Neuron (in vitro differentiated cells): Measurements from ENCODE around the gene ISG15.
"Not testable (repeated sequence)": the region's sequence is repeated elsewhere in the genome, so short reads cannot be mapped to it uniquely, and the experiment has no call there.

Experiments
- H2AFZ ChIP-seq: one replicate; pipeline ENCODE4 v1.6.1; 2013; ENCODE audit warnings: low read depth, mild to moderate bottlenecking, inconsistent platforms, low read length, moderate library complexity
- H3K27me3 ChIP-seq: one replicate; pipeline ENCODE4 v1.6.1; 2013; ENCODE audit warnings: low read length; ENCODE audit not compliant: insufficient read depth
- H3K36me3 ChIP-seq: one replicate; pipeline ENCODE4 v1.6.1; 2013; ENCODE audit warnings: low read length; ENCODE audit not compliant: insufficient read depth
- H3K4me1 ChIP-seq: one replicate; pipeline ENCODE4 v1.6.1; 2013; ENCODE audit warnings: low read length; ENCODE audit not compliant: insufficient read depth
- H3K4me3 ChIP-seq: 2 replicates; pipeline ENCODE4 v1.5.1; 2013; ENCODE audit warnings: mild to moderate bottlenecking, low read length, moderate library complexity
- H3K9me3 ChIP-seq: one replicate; pipeline ENCODE4 v1.6.1; 2013; ENCODE audit warnings: low read length

Gene ISG15

DNA sequence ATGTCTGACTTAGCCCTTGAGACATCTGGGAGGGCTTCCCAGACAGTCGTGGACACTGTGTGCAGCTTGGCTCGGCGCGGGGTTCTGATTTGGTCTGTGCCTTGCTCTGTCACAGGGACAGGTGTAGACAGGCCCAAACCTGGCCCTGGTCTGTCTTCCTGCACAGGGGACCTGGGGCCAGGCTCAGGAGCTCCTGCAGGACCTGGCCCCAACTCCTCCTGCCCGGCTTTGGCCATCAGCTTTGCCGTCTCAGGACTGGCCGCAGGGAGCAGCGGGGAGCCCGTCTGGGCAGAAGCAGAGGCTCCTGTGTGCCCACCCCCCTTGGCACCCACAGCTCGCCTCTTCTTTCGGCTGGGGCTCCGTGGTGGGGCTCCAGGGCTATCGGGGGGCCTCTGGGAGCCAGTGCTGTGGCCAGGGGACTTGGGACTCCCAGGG, 33.1 kb upstream of the ISG15 start:
- Histone ChIP-seq H3K4me3 (no peak overlapping the region), H2AFZ (no peak overlapping the region), H3K36me3 (no peaks in the 10 kb centered on the region), H3K27me3 (peaks cover 23% of the 10 kb centered on the region), H3K9me3 (peaks cover 4% of the 10 kb centered on the region), H3K4me1 (peaks cover 4% of the 10 kb centered on the region)

DNA sequence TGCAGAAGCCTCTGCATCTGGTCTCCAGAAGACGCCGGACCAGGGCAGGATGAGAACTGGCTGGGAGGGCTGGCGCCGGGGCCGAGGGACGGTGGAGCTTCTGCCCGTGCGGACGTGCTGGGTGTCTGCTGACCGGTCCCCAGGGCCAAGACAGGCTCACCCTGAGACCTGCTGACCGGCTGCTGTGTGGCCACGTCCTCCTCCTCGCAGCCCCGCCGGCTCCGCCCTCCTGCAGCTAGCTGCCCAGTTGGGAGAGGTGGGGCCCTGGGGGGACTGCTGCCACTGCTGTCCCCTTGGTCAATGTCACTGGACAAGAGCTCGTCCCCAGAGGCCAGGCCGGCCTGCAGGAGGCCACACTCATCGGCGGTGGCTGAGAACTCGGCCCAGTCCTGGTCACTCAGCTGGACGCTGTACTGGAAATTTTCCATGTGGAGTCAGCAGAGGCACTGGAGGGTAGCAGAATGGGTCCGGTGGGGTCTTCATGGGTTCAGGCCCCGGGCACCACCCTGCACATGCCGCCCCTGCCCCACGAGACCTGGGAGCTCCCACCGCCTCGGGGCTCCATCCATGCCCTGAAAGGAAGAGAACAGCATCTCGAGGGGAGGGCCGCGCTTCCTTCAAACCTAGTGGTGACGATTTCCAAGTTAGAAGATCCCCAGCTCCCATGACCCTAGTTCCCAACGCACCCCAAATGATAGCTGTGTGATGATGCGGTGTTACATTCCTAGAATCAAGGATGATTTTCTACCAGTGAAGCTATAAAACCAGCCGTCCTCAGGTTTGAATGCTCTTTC, 32.5 kb upstream of the ISG15 start:
- Histone ChIP-seq H2AFZ (no peak overlapping the region), H3K9me3 (peaks cover 4% of the 10 kb centered on the region), H3K4me1 (peaks cover 3% of the 10 kb centered on the region), H3K4me3 (no peak overlapping the region), H3K27me3 (peaks cover 19% of the 10 kb centered on the region), H3K36me3 (no peaks in the 10 kb centered on the region)

GRCh38 chr1:981491-981954, 31.8 kb upstream of the ISG15 start:
- Histone ChIP-seq H3K27me3 (peaks cover 20% of the 10 kb centered on the region), H2AFZ (no peak overlapping the region), H3K4me1 (peaks cover 2% of the 10 kb centered on the region), H3K4me3 (no peak overlapping the region), H3K36me3 (no peaks in the 10 kb centered on the region), H3K9me3 (peaks cover 4% of the 10 kb centered on the region)

DNA sequence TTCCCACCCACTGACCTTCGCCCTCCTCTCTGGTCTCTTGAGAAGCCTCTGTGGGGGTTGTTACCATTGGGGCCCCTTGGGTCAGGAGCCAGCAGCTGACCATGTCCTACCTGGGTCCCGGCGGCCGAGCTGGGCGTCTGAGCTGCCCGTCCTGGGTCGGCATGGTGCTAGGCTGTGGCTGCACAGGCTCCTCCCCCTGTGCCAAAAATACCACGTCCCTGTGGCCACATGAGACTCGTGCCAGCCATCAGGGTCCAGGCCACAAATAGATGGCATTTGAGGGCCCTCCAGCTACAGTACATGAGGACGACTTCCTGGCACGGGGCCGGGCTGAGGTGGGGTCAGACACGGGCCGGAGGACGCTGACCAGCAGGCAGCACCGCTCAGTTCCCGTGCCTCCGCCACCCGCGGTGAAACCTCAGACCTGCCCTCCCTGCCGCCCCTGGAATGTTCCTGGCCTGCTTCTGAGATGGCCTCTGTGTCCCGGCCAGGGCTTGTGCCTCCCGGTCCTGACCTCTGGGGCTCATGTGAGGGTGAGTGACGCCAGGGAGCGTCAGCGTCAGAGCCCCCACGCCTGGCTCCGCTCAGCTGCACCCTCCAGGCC, 31.2 kb upstream of the ISG15 start, which contains the start of gene PERM1:
TSS of gene PERM1 (minus strand) at position 139 of the 604 bp plus-strand sequence. CDS start 1,064 bp downstream, outside the sequence.
- Histone ChIP-seq H3K27me3 (peaks cover 20% of the 10 kb centered on the region), H3K9me3 (peaks cover 4% of the 10 kb centered on the region), H3K4me3 (no peak within 1 kb of the TSS), H3K4me1 (peaks cover 2% of the 10 kb centered on the region), H2AFZ (no peak within 1 kb of the TSS), H3K36me3 (no peaks in the 10 kb centered on the region)

- no peak overlapping the region for H3K4me3 ChIP-seq
- peaks cover 2% of the 10 kb centered on the region for H3K4me1 ChIP-seq
- no peak overlapping the region for H2AFZ ChIP-seq
- peaks cover 20% of the 10 kb centered on the region for H3K27me3 ChIP-seq
- peaks cover 4% of the 10 kb centered on the region for H3K9me3 ChIP-seq
- H3K36me3 ChIP-seq = no peaks in the 10 kb centered on the region
Measured at GRCh38 chr1:982765-983436, 30.4 kb upstream of the ISG15 start.

DNA sequence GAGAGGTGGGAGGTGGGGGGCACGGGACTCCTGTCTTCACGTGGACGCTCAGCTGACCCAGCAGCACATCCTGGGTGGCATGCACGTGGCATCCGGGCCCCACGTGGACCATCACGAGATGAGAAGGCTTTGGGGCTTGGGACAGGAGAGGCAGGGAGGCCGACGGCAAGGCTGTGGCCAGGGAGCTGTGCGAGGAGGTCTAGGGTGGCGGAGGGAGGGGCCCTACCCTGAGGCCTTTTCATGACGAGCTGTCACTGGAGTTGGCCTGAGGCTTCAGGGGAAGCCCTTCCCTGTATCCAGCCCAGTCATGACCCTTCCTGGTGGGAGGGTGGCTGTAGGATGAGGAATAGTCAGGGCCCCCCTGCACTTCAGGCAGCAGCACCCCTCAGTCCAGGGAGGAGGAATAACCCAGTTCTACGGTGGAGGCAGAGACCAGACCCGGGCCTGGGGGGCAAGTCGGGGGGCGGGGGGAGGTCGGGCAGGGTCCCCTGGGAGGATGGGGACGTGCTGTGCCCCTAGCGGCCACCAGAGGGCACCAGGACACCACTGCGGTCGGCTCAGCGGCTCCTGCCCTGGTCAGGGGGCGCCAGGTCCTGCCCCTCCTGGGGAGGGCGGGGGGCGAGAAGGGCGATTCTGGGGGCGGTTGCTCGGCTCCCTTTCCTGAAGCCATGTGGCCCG, 29.4 kb upstream of the ISG15 start:
- Histone ChIP-seq H2AFZ (no peak overlapping the region), H3K9me3 (peaks cover 2% of the 10 kb centered on the region), H3K36me3 (no peaks in the 10 kb centered on the region), H3K4me1 (peaks cover 2% of the 10 kb centered on the region), H3K27me3 (peaks cover 20% of the 10 kb centered on the region), H3K4me3 (no peak overlapping the region)

DNA sequence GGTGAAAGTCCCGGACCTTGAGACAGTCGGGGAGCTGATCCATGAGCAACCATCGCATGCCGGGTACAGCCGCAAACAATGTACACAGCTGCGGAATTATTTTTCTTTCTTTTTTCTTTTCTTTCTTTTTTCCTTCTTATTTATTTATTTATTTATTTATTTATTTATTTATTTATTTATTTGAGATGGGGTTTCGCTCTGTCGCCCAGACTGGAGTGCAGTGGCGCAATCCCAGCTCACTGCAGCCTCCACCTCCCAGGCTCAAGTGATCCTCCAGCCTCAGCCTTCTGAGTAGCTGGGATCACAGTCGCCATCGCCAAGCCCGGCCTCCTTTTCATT, 28.9 kb upstream of the ISG15 start:
- Histone ChIP-seq H3K27me3 (peaks cover 20% of the 10 kb centered on the region), H3K4me3 (no peak overlapping the region), H3K36me3 (no peaks in the 10 kb centered on the region), H3K4me1 (peaks cover 2% of the 10 kb centered on the region), H3K9me3 (peaks cover 2% of the 10 kb centered on the region), H2AFZ (no peak overlapping the region)

DNA sequence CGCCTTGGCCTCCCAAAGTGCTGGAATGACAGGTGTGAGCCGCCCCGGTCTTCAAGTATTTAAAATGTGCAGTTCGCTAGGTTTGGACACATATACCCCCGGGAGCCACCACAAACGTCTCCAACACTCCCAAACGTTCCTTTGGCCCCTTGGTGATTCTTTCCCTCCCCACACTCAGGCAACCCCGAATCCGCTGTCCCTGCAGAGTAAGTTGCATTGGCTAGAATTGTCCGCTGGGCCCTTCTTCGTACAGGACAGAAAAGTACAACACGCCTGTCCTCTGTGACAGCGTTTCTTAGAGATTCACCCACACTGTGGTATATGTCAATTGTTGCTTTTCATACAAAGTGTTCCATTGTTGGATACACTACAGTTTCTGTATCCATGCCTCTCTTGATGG, 28.2 kb upstream of the ISG15 start:
- Histone ChIP-seq H3K4me3 (no peak overlapping the region), H3K4me1 (peaks cover 2% of the 10 kb centered on the region), H3K36me3 (no peaks in the 10 kb centered on the region), H3K9me3 (no peaks in the 10 kb centered on the region), H3K27me3 (peaks cover 20% of the 10 kb centered on the region), H2AFZ (no peak overlapping the region)

- H3K4me1 ChIP-seq, H3K4me3 ChIP-seq, H3K9me3 ChIP-seq, H2AFZ ChIP-seq, H3K36me3 ChIP-seq, H3K27me3 ChIP-seq: not testable (repeated sequence)
Measured at GRCh38 chr1:988061-988460, 25.2 kb upstream of the ISG15 start.

GRCh38 chr1:991275-991674, 22.0 kb upstream of the ISG15 start:
- H3K9me3 ChIP-seq = peaks cover 11% of the 10 kb centered on the region
- H3K36me3 ChIP-seq, H2AFZ ChIP-seq, H3K4me3 ChIP-seq, H3K4me1 ChIP-seq, H3K27me3 ChIP-seq: not testable (repeated sequence)

DNA sequence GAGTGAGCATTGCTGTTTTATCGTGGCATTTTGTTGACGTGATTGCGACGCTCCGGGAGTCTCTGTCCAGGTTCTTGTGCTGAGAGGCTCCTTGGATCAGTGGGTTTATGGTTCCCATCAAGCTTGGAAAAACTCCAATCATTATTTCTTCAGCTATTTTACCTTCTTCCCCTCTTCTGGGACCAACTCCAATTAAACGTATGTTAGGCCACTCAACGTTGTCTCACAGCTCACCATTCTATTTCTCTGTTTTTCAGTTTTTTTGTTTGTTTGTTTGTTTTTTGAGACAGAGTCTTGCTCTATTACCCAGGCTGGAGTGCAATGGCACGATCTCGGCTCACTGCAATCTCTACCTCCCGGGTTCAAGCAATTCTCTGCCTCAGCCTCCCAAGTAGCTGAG, 21.4 kb upstream of the ISG15 start:
- no peaks in the 10 kb centered on the region for H3K27me3 ChIP-seq
- peaks cover 11% of the 10 kb centered on the region for H3K9me3 ChIP-seq
- no peaks in the 10 kb centered on the region for H3K36me3 ChIP-seq
- no peak overlapping the region for H2AFZ ChIP-seq
- no peak overlapping the region for H3K4me3 ChIP-seq
- H3K4me1 ChIP-seq = peaks cover 5% of the 10 kb centered on the region

GRCh38 chr1:992362-992761, 20.9 kb upstream of the ISG15 start:
- no peak overlapping the region for H2AFZ ChIP-seq
- H3K4me1 ChIP-seq = peaks cover 9% of the 10 kb centered on the region
- H3K9me3 ChIP-seq = peaks cover 11% of the 10 kb centered on the region
- H3K4me3 ChIP-seq = no peak overlapping the region
- H3K36me3 ChIP-seq = no peaks in the 10 kb centered on the region
- no peaks in the 10 kb centered on the region for H3K27me3 ChIP-seq
